ACHN (cell line): ENCODE results near the gene PLN.

Experiments
- DNase-seq: peaks from one replicate; pipeline ENCODE4 v3.0.0-alpha.2; 2015
- in situ Hi-C: cut with HindIII; loops from 2 replicates; pipeline ENCODE4 v1.10.0; 2017; ENCODE audit warnings: low sequenced_read_pairs, low pct_ligation_motif_present, low pct_unique_long_range_greater_than_20kb

PLN gene

DNA sequence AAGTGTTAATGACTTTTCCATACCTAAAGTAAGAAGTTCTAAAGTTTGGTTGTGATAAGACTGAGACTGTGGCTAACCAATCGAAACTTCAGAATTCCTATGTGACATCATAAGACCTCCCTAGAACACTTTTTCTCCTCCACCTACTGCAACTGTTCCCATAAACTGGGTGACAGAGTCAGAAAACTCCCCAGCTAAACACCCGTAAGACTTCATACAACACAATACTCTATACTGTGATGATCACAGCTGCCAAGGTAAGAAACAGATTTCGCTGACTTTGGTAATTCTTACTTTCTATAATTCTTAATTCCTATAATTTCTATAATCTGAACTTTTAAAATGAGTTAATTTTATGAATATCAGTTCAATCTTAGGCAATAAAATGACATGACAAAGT, at the start of gene PLN:
TSS of gene PLN (plus strand) at position 161 of the 400 bp plus-strand sequence. CDS start 10,626 bp downstream, outside the sequence.
- no peak for DNase-seq
- in situ Hi-C loops, result no loop called here

DNA sequence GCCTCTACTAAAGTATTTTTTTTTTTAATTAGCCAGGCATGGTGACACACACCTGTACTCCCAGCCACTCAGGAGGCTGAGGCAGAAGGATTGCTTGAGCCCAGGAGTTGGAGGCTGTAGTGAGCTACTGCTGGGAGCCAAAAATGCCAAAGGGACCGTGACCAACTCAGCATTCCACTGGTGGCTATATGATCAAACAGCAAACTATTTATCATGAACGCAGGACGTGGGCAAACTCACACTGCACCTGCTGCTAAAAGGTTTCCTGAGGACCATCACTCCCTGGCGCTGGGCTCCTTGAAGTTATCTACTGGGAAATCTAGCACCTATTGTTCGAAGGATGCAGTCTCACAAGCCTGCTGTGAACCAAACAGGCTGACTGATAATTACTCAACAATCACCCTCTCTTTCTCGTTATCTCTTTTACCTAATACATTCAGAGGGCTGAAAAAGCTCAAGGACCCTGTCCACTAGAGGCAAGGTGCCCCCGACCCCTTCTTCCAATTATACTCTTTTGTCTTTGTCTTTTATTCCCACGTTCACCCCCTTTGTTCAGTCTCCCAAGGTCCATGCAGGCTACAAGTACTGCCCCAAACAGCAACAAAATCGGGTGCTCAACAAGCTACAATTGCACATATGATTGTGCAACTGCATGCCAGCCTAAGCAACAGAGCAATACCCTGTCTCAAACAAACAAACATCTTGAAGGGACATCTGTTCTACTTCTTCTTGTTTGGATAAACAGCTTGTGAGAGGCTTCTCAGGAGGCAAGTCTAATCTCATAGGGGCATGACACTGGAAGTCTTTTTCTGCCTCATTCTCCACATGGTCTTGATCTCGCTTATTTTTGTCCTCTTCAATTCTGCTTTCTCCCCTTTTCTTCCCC, 47.7 kb upstream of the PLN start:
- in situ Hi-C loops, result no loop called here
- no peak for DNase-seq

DNA sequence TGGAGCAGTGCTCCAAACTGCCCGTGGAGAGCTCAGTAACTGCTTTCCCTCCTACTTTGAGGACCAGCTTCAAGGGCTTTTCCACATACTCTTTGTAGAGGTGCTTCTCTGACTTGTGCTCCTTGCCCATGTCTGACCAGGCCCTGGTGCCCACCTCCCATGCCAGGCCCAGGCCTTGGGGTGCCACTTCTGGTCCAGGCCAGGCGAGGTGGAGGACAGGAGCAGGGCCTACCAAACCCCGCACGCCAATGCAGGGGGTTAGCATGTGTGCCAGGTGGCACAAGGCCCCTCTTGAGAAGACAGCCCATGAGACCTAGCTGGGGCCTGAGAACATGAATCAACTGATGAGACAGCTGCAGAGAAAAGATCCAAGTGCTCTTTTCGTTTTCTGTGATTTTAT, 47.0 kb upstream of the PLN start:
- no peak for DNase-seq
- in situ Hi-C loops, result no loop called here

DNA sequence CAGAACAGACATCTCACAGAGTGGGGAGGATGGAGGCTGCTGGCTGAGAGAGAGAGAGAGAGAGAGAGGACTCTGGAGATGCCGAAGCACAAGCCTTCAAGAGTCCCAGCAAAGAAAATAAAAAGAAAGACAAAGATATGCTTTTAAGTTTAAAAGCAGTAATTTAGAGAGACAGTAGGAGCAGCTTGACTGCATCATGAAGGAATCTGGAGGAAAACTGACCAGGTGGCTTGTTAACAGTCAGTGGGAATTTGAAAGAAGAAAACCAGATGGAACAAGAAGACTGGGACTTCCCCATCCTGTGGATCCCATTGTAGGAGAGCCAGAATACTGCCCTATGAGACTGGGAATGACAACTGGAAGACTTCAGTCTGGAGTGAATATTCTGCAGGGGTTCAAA, 46.3 kb upstream of the PLN start:
- DNase-seq, result no peak
- in situ Hi-C loops, result no loop called here

DNA sequence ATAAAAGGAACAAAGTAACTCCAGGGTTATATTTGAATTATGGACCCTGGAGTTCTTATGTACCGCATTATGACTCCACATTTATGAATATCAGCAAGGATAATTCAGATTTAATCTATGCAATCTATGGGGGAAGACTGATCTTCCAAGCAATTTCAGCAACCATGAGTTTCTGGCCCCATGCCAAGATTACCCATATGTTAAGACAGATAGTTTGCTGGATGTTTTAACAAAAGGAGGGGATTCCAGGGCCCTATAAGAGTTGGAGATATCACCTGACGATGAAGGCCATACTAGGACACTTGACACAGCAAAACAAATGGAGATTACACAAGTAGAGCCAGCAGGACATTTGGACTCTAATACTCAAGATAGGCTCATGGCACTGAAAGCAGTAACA, 45.9 kb upstream of the PLN start:
- no peak for DNase-seq
- in situ Hi-C loops, result no loop called here

DNA sequence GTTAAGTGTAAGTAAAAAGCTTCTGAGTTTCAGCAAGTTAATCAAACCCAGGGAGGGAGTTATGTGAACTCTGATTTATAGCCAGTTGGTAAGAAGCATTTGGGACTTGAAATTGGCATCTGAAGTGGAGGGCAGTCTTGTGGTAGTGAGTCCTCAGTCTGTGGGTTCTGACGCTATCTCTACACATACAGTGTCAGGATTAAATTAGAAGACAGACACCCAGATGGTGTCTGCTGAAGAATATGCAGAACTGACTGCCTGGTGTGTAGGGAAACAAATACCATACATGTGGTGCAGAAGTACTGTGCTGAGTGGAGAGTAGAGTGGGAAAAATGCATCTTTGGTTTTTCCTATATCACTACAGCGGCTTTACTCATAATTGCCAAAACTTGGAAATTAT, 43.5 kb upstream of the PLN start:
- DNase-seq, result no peak
- in situ Hi-C loops, result no loop called here

DNA sequence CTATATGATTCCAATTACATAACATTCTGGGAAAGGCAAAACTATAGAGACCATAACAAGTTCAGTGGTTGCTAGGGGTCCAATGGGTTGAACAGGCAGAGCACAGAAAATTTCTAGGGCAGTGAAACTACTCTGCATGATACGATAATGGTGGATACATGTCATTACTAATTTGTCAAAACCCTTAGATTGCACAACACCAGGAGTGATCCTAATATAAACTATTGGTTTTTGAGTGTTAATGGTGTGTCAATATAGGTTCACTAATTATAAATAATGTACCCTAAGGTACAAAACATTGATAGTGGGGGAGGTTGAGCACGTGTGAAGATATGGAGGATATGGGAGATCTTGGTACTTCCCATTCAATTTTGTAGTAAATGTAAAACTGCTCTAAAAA, 42.4 kb upstream of the PLN start:
- no peak for DNase-seq
- in situ Hi-C loops, result no loop called here

DNA sequence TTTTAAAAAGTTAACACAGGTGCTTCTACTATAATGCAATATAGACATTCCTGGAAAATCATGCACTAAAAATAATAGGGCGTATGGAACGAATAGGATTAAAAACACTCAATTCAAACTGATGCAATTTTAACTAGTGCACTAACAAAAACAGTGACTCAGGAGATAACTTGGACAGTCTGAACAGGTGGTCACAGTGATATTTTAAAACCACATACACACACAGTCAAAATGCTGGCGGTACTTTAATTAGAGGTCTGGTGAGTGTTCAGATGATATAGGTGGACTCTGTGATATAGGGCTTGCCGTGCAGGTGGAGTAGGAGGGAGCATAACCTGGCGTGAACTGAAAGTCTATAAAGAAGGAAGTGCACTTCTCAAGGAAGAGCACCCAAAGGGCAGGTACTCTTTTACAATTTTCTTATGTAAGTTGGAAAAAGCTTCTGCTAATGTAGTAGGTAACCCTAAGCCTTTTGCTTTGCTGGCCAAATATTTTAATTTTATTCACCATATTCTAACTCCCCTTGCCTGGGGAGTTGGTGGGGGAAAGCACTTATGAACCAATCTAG, 41.9 kb upstream of the PLN start:
- in situ Hi-C loops, result no loop called here
- DNase-seq, result no peak

DNA sequence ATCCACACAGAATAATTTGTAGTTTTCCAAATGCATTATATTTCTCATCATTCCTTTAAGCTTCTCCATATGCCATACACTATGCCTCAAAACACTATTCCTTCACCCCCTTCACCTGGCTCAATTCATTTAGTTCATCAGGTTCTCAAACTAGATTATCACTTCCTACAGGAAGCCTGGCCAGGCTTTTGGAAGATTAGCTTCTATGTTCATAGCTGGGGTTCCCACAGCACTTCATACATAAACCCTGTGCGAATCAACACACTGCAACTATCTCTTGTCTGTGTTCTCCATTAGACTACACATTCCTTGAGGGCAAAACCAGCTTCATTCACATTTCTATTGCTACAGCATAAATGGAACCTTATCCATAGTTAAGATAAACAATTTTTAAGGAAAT, 40.5 kb upstream of the PLN start:
- in situ Hi-C loops, result no loop called here
- DNase-seq, result no peak

DNA sequence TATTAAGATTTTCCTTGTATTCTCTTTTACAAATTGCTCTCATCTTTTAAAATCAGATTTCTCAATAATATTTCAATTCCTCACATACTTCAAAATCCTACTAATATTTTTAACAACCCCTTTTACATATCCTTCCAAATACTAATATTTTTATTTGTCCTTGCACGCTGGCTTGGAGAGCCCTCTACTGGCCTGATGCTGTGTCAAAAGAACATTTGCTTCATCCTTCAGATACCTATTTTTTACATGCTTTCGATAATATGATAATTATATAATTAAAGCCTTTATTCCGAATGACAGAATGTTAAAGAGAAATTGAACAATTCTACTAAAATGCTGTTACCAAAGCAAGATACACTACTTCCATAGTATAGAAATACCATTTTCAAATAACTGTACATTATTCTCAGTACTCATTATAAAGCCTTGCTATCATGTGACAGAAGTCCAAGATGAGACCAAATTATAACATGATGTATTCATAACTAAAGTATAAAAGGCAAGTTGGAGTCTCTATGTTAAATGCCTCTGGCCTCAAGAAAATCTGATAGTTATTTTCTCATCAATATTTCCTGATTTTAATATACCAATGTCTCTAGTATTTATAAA, 39.0 kb upstream of the PLN start:
- in situ Hi-C loops, result no loop called here
- peak; percentile 14 for DNase-seq

DNA sequence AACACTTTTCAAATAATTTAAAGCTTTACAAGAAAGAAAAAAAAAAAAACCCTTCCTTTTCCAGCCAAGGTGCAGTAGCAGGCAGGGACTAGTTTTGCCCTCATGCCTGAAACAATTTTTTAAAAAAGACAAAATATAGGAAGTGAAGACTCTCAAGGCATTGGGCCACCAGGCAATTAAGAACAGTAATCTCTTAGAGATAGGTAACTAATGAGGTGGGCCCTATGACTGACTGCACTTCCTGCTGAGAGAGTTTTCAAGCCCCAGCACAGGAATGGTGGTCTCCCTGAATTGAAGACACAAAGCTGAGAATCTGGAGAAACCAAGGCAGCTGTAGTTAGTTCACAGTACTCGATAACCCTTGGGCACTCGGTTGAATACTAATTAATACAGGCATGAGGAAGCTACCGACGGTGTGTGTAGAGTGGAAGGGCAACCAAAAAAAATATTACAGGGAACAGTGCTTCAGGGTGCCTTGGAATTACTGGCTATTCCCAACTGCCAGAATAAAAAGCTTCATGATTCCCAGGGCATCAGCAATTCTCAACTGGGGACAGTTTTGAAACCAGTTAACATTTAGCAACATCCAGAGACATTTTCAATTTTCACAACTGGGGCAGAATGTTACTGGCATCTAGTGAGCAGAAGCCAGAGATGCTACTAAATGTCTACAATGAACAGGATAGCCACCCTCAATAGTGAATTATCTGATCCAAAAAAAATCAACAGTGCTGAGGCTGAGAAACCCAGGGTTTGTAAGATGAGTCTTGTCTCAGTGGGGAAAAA, 36.0 kb upstream of the PLN start:
- in situ Hi-C loops, result no loop called here
- no peak for DNase-seq

DNA sequence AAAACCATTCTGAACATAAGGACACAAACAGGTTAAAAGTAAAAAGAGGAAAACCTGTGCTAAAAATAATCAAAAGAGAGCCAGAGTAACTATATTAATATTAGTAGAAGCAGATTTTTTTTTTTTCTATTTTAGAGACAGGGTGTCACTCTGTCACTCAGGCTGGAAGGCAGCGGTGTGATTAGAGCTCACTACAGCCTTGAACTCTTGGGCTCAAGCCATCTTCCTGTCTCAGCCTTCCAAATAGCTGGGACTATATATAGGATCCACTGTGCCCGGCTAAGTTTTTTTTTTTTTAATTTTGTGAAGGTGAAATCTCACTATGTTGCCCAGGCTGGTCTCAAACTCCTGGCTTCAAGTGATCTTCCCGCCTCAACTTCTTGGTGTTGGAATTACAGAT, 33.4 kb upstream of the PLN start:
- in situ Hi-C loops, result no loop called here

DNA sequence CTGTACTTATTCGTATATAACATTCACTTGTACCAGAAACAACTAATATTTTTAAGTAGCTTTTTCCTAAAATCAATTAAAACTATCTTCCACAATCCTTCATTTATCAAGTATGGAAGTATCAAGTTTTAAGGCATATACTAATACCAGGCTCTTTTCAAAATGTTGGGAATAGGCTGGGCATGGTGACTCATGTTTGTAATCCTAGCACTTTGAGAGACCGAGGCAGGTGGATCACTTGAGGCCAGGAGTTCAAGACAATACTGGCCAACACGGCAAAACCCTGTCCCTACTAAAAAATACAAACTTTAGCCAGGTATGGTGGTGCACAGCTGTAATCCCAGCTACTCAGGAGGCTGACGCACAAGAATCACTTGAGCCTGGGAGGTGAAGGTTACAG, 25.7 kb upstream of the PLN start:
- in situ Hi-C loops, result no loop called here
- no peak for DNase-seq

More for the DNA sequence above, 33.4 kb upstream of the PLN start:
- DNase-seq, result no peak

DNA sequence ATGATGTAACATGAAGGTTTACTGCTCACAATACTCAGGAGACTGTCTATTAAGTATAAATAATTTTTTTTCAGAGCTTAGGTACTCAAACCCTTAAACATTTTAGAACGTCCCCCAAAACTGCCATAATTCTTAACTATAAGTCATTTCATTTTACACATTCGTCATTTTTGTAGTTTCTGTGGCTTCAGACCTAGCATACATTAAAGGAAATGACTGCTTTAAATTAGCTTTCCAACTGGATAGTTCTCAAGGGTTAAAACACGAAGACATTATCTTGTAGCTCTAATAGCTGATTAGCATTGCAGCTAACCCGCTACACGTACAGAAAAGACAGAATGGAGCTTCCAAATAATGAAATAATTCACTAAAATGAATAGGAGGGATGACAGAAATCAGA, 24.9 kb upstream of the PLN start:
- in situ Hi-C loops, result no loop called here

DNA sequence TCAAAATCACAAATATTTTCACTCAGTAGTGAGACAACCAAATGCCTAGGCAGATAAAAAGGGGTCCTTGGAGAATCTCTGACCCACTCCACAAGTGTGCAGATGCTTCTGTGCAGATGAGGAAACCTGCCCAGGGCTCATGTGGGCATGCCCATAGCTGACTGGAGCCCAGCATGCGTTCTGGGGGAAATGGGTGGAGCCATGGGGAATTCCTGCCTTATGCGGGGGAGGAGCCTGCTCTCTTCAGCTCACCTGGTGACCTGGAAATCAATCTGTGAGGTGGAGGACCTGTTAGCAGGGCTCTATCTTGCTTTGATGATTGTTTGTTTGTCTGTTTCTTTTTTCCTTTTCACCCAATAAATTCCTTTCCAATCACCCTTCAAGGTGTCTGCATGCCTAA, 23.4 kb upstream of the PLN start:
- DNase-seq, result no peak
- in situ Hi-C loops, result no loop called here

More for the DNA sequence above, 24.9 kb upstream of the PLN start:
- no peak for DNase-seq

DNA sequence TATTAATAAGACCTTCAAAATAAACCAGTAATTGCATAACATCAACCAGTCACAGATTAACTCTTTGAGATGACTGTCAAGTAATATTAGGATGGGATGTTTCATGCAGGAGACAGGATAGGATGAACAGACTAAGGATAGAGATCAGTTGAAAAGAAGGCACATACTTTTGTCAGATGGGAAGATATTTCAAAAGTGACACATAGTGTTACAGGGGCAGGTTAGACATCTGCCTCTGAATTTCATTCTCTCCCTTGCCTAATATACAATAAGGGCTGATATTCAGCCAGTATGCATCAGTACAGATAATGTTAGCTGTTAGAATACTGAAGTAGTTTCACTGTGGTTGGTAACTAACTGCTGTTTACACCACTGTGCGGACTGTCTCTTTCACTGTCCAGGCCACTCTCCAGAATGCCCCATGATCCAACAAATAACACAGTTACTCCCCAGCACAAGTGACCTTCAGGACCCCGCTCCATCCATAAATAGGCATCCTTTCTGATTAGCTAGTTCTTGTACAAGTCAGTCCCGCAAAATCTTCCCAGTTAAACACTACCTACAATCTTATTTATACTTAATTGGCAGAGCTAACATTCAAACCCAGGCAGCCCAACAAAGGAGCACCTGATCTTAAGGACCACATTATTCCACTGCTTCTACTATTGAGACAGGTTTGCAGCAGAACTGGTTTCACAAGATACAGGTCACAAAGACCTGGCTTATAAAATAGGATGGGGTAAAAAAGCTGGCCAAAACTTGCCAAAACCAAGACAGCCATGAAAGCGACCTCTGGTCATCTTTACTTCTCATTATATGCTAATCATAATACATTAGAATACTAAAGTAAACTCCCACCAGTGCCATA, 21.9 kb upstream of the PLN start:
- in situ Hi-C loops, result no loop called here
- DNase-seq, result no peak

DNA sequence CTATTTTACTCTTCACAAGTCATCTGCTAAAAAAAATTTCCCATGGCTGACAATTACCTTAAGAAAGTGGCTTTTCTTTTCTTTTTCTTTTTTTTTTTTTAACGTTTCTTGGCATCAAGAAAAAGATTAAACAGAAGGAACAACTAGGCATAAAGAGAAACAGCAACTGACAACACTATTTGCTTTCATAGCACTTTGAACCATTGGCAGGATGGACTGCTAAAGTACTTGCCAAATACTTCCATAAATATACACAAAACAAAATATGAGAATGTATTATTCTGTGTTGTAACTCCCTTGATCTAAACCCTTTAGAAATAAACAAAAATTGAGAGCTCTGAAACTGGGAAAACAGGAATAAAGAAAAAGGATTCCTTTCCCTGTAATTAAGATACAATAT, 20.0 kb upstream of the PLN start:
- no peak for DNase-seq
- in situ Hi-C loops, result no loop called here

DNA sequence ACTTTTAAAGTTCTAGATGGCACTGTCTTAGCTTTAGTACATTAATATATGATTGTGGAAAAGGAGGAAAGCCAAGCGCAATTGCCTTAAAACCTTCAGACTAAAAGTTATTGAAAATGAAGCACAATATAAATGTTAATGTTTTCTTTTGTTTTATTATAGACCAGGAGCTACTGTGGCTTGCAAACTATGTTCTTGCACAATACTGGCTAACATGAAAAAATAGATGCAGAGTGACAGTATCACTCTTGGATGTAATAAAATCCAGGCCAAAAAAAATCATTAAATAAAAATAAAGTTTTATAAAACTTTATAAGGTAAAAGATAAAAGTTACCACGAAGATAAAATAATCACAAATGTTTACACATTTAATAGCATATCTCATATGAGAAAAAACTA, 18.3 kb upstream of the PLN start:
- DNase-seq, result no peak
- in situ Hi-C loops, result no loop called here
